Measurements from ENCODE around the gene ZSWIM1.

ZSWIM1 gene

GRCh38 chr20:45887346-45887715 lies 6.3 kb downstream of the ZSWIM1 start, which contains the start of gene SPATA25:
Gene SPATA25 (minus strand): TSS chr20:45887622. CDS start chr20:45887590, 32 bp downstream.
- peaks cover 18% of the 10 kb centered on the region for H3K79me2 ChIP-seq (ENCODE audit: insufficient read depth, low read depth)
- TF ChIP-seq CTCF (conservative IDR thresholded peaks at IDR 0.05; ENCODE audit: low read depth, low read length) = no peak
- H4K20me1 ChIP-seq (ENCODE audit: insufficient read depth) = no peaks in the 10 kb centered on the region
- H3K9ac ChIP-seq = no peak within 1 kb of the TSS
- no peaks in the 10 kb centered on the region; the same call in 1 of the 2 replicates for H3K36me3 ChIP-seq (ENCODE audit: insufficient read depth)
- no peak within 1 kb of the TSS for H2AFZ ChIP-seq (ENCODE audit: low read depth)
- no peak within 1 kb of the TSS for H3K27ac ChIP-seq
- H3K27me3 ChIP-seq (ENCODE audit: insufficient read depth, low read depth) = no peaks in the 10 kb centered on the region
- H3K4me2 ChIP-seq = no peak within 1 kb of the TSS
- H3K4me1 ChIP-seq (ENCODE audit: low read depth, poor library complexity, severe bottlenecking) = peaks cover 35% of the 10 kb centered on the region
- H3K4me3 ChIP-seq (IDR thresholded peaks at IDR 0.05; ENCODE audit: insufficient read depth, low read depth, low read length) = no peak within 1 kb of the TSS

GRCh38 chr20:45888681-45889080 lies 7.7 kb downstream of the ZSWIM1 start:
- Histone ChIP-seq H3K4me2 (no peak overlapping the region), H3K9ac (no peak overlapping the region), H4K20me1 (ENCODE audit: insufficient read depth) (no peaks in the 10 kb centered on the region), H3K4me1 (ENCODE audit: low read depth, poor library complexity, severe bottlenecking) (peaks cover 30% of the 10 kb centered on the region), H3K36me3 (ENCODE audit: insufficient read depth) (no peaks in the 10 kb centered on the region), H2AFZ (ENCODE audit: low read depth) (no peak overlapping the region), H3K27ac (no peak overlapping the region), H3K79me2 (ENCODE audit: insufficient read depth, low read depth) (peaks cover 6% of the 10 kb centered on the region; the same call in 1 of the 2 replicates), H3K4me3 (IDR thresholded peaks at IDR 0.05; ENCODE audit: insufficient read depth, low read depth, low read length) (no peak overlapping the region), H3K27me3 (ENCODE audit: insufficient read depth, low read depth) (no peaks in the 10 kb centered on the region)
- no peak for TF ChIP-seq CTCF (conservative IDR thresholded peaks at IDR 0.05; ENCODE audit: low read depth, low read length)

GRCh38 chr20:45890077-45890984 lies 9.3 kb downstream of the ZSWIM1 start:
- peak overlapping the region; percentile 99 for H2AFZ ChIP-seq (ENCODE audit: low read depth)
- peaks cover 13% of the 10 kb centered on the region for H3K4me1 ChIP-seq (ENCODE audit: low read depth, poor library complexity, severe bottlenecking)
- 0 out of 2 replicates have a peak, but pooled peaks cover 3% of the 10 kb centered on the region for H3K79me2 ChIP-seq (ENCODE audit: insufficient read depth, low read depth)
- no peaks in the 10 kb centered on the region for H3K36me3 ChIP-seq (ENCODE audit: insufficient read depth)
- H3K9ac ChIP-seq = peak overlapping the region; percentile 70
- no peaks in the 10 kb centered on the region for H3K27me3 ChIP-seq (ENCODE audit: insufficient read depth, low read depth)
- no peak overlapping the region for H3K27ac ChIP-seq
- H4K20me1 ChIP-seq (ENCODE audit: insufficient read depth) = no peaks in the 10 kb centered on the region
- TF ChIP-seq CTCF (conservative IDR thresholded peaks at IDR 0.05; ENCODE audit: low read depth, low read length) = no peak
- peak overlapping the region; percentile 100 for H3K4me2 ChIP-seq
- peak overlapping the region; percentile 41 for H3K4me3 ChIP-seq (IDR thresholded peaks at IDR 0.05; ENCODE audit: insufficient read depth, low read depth, low read length)

- H2AFZ ChIP-seq (ENCODE audit: low read depth) = peak within 1 kb of the TSS; percentile 99
- no peak within 1 kb of the TSS for H3K27ac ChIP-seq
- H3K4me3 ChIP-seq (IDR thresholded peaks at IDR 0.05; ENCODE audit: insufficient read depth, low read depth, low read length) = peak within 1 kb of the TSS; percentile 55
- no peaks in the 10 kb centered on the region for H3K79me2 ChIP-seq (ENCODE audit: insufficient read depth, low read depth)
- no peaks in the 10 kb centered on the region for H3K27me3 ChIP-seq (ENCODE audit: insufficient read depth, low read depth)
- peak within 1 kb of the TSS; percentile 70 for H3K9ac ChIP-seq
- no peak for TF ChIP-seq CTCF (conservative IDR thresholded peaks at IDR 0.05; ENCODE audit: low read depth, low read length)
- H4K20me1 ChIP-seq (ENCODE audit: insufficient read depth) = no peaks in the 10 kb centered on the region
- peak within 1 kb of the TSS; percentile 100 for H3K4me2 ChIP-seq
- H3K36me3 ChIP-seq (ENCODE audit: insufficient read depth) = no peaks in the 10 kb centered on the region
- H3K4me1 ChIP-seq (ENCODE audit: low read depth, poor library complexity, severe bottlenecking) = peaks cover 10% of the 10 kb centered on the region
These were observed 10.3 kb downstream of the ZSWIM1 start, which contains the start of the genes CTSA and NEURL2 for GRCh38 chr20:45890985-45891983. Gene CTSA (plus strand): TSS chr20:45891335. CDS start chr20:45891569, 234 bp downstream. Gene NEURL2 (minus strand): TSS chr20:45891208. CDS start chr20:45890991, 217 bp downstream.
